A549 (cell line): ENCODE results near the gene P2RY13. TPM values are rescaled to one million over a fixed set of nuclear protein-coding genes. Genes with fewer than 3 reads are reported as not detected.

ENCODE experiments used
- ATAC-seq, 2 experiments: fragments of 200-7000 bp in 1 of 2; fragments of >200 bp in 1 of 2; cut with Nextera tagmentation in 1 of 2; cut with Tn5 transposase in 1 of 2; 3 replicates each; pipeline versions ENCODE4 v1.8.0 to v1.9.1; 2018 to 2020; ENCODE audit warnings: mild to moderate bottlenecking in 1 of 2, moderate library complexity in 1 of 2
- CTCF ChIA-PET: fragments of 300-600 bp; sonication (Branson Sonifier 250); formaldehyde crosslinking; extraction: SDS; loops from one replicate; lab custom pipeline; 2021; ENCODE audit warnings: antibody characterized with exemption, inconsistent platforms; lab: Yijun Ruan, JAX
- POLR2A ChIA-PET: fragments of 350-600 bp; formaldehyde crosslinking; extraction: SDS; loops from one replicate; lab custom pipeline; 2021; ENCODE audit warnings: antibody characterized with exemption, inconsistent platforms; lab: Yijun Ruan, JAX
- DNase-seq, 2 experiments: peaks; one replicate each; pipeline versions ENCODE4 v3.0.0 to v3.0.0-alpha.2; 2011 to 2016; ENCODE audit warnings: low read depth in 1 of 2, low spot score in 1 of 2
- FAIRE-seq: peaks from 2 replicates; lab custom pipeline; 2011; peaks lifted over from hg19 to GRCh38; lab: Jason Lieb, UNC
- H3K27ac ChIP-seq, 2 experiments: fragments of >200 bp; sonication (Bioruptor Twin); formaldehyde crosslinking; 3 replicates each; pipeline ENCODE4 v1.5.1; 2016 to 2017
- H3K4me1 ChIP-seq: fragments of >200 bp; sonication (Bioruptor Twin); formaldehyde crosslinking; 3 replicates; pipeline ENCODE4 v1.6.1; 2016
- H3K4me2 ChIP-seq: fragments of >200 bp; sonication (Bioruptor Twin); formaldehyde crosslinking; 3 replicates; pipeline ENCODE4 v1.6.1; 2016
- H3K4me3 ChIP-seq: fragments of >200 bp; sonication (Bioruptor Twin); formaldehyde crosslinking; 3 replicates; pipeline ENCODE4 v1.5.1; 2016
- H3K9me3 ChIP-seq: fragments of >200 bp; sonication (Bioruptor Twin); formaldehyde crosslinking; 3 replicates; pipeline ENCODE4 v1.6.1; 2016
- BHLHE40 ChIP-seq: IDR thresholded peaks from 2 replicates; pipeline ENCODE4 v1.6.1; 2012; ENCODE audit warnings: low read depth, low read length, inconsistent platforms
- CBX2 ChIP-seq: fragments of 200-600 bp; sonication (generic); IDR thresholded peaks from 2 replicates; pipeline ENCODE4 v1.6.1; 2016; ENCODE audit warnings: low read depth, mild to moderate bottlenecking, borderline replicate concordance
- CBX8 ChIP-seq: fragments of 200-600 bp; sonication (generic); IDR thresholded peaks from 2 replicates; pipeline ENCODE4 v1.6.1; 2016
- CHD2 ChIP-seq: fragments of 150-350 bp; IDR thresholded peaks from 2 replicates; pipeline ENCODE4 v1.6.1; 2014; ENCODE audit warnings: low read length; ENCODE audit not compliant: partially characterized antibody
- CHD4 ChIP-seq: fragments of 200-600 bp; sonication (generic); IDR thresholded peaks from 2 replicates; pipeline ENCODE4 v1.6.1; 2016; ENCODE audit warnings: antibody characterized with exemption, mild to moderate bottlenecking, borderline replicate concordance
- EHMT2 ChIP-seq: fragments of 200-600 bp; sonication (generic); IDR thresholded peaks from 2 replicates; pipeline ENCODE4 v1.6.1; 2016; ENCODE audit warnings: antibody characterized with exemption, low read depth, mild to moderate bottlenecking, moderate library complexity
- ESRRA ChIP-seq: fragments of 150-350 bp; IDR thresholded peaks from 2 replicates; pipeline ENCODE4 v1.6.1; 2014; ENCODE audit warnings: mild to moderate bottlenecking, low read length, borderline replicate concordance
- FOSB ChIP-seq: fragments of 250-450 bp; sonication (Bioruptor Pico); IDR thresholded peaks from 2 replicates; pipeline ENCODE4 v1.5.0; 2020; ENCODE audit warnings: mild to moderate bottlenecking, moderate library complexity
- GATA3 ChIP-seq: IDR thresholded peaks from 2 replicates; pipeline ENCODE4 v1.6.1; 2012; ENCODE audit warnings: borderline replicate concordance
- HEYL ChIP-seq: fragments of 250-450 bp; sonication (Bioruptor Pico); IDR thresholded peaks from 2 replicates; pipeline ENCODE4 v1.8.0; 2021; ENCODE audit warnings: mild to moderate bottlenecking, moderate library complexity
- HOXB13 ChIP-seq: fragments of 250-450 bp; sonication (Bioruptor Pico); IDR thresholded peaks from 2 replicates; pipeline ENCODE4 v1.5.0; 2020; ENCODE audit warnings: low read depth, mild to moderate bottlenecking, moderate library complexity
- HOXB5 ChIP-seq: fragments of 250-450 bp; sonication (Bioruptor Pico); IDR thresholded peaks from 2 replicates; pipeline ENCODE4 v1.5.0; 2020; ENCODE audit warnings: mild to moderate bottlenecking, moderate library complexity
- JUN ChIP-seq, 2 experiments: fragments of >200 bp; sonication (Bioruptor Twin); formaldehyde crosslinking; IDR thresholded peaks; 2 replicates in 1 of 2; 3 replicates in 1 of 2; pipeline ENCODE4 v1.6.1; 2016 to 2017
- KDM5A ChIP-seq: fragments of 200-600 bp; sonication (generic); IDR thresholded peaks from 2 replicates; pipeline ENCODE4 v1.6.1; 2016; ENCODE audit warnings: antibody characterized with exemption, mild to moderate bottlenecking
- MAFK ChIP-seq: fragments of 450-650 bp; IDR thresholded peaks from 2 replicates; pipeline ENCODE4 v1.6.1; 2014; ENCODE audit not compliant: partially characterized antibody
- NFE2L2 ChIP-seq: fragments of 150-350 bp; conservative IDR thresholded peaks from 2 replicates; pipeline ENCODE4 v1.6.1; 2014; ENCODE audit warnings: low read length
- NPAS2 ChIP-seq: fragments of 250-450 bp; sonication (Bioruptor Pico); IDR thresholded peaks from 2 replicates; pipeline ENCODE4 v1.8.0; 2022; ENCODE audit warnings: mild to moderate bottlenecking, moderate library complexity, borderline replicate concordance
- NR3C1 ChIP-seq: fragments of >200 bp; sonication (Bioruptor Twin); formaldehyde crosslinking; IDR thresholded peaks from 3 replicates; pipeline ENCODE4 v1.6.1; 2017
- RAD21 ChIP-seq, 2 experiments: fragments of >200 bp in 1 of 2; sonication (Bioruptor Twin) in 1 of 2; formaldehyde crosslinking in 1 of 2; IDR thresholded peaks in 1 of 2; conservative IDR thresholded peaks in 1 of 2; 2 replicates in 1 of 2; 3 replicates in 1 of 2; pipeline ENCODE4 v1.6.1; 2012 to 2018; ENCODE audit warnings: inconsistent platforms in 1 of 2
- RFX5 ChIP-seq: fragments of 450-650 bp; IDR thresholded peaks from 2 replicates; pipeline ENCODE4 v1.7.1; 2014; ENCODE audit warnings: antibody characterized with exemption, mild to moderate bottlenecking, moderate library complexity
- RNF2 ChIP-seq: fragments of 200-600 bp; sonication (generic); IDR thresholded peaks from 2 replicates; pipeline ENCODE4 v1.6.1; 2016; ENCODE audit warnings: low read depth, mild to moderate bottlenecking, antibody characterized with exemption, moderate library complexity, borderline replicate concordance
- SMC3 ChIP-seq: fragments of >200 bp; sonication (Bioruptor Twin); formaldehyde crosslinking; IDR thresholded peaks from 3 replicates; pipeline ENCODE4 v1.6.1; 2018; ENCODE audit warnings: inconsistent platforms
- TFCP2L1 ChIP-seq: fragments of 250-450 bp; sonication (Bioruptor Pico); IDR thresholded peaks from 2 replicates; pipeline ENCODE4 v1.5.0; 2021; ENCODE audit warnings: mild to moderate bottlenecking
- ZC3H11A ChIP-seq: fragments of 450-650 bp; IDR thresholded peaks from 2 replicates; pipeline ENCODE4 v1.6.1; 2014; ENCODE audit warnings: antibody characterized with exemption, mild to moderate bottlenecking
- ZFP36 ChIP-seq: fragments of 450-650 bp; IDR thresholded peaks from 2 replicates; pipeline ENCODE4 v1.6.1; 2014; ENCODE audit warnings: borderline replicate concordance; ENCODE audit not compliant: partially characterized antibody
- ZSCAN20 ChIP-seq: fragments of 250-450 bp; sonication (Bioruptor Pico); IDR thresholded peaks from 2 replicates; pipeline ENCODE4 v1.8.0; 2022; ENCODE audit warnings: mild to moderate bottlenecking, moderate library complexity
- WGBS: methylation state at CpG from one replicate; pipeline ENCODE4 v1.1.6; 2017; ENCODE audit errors: missing lambda C conversion rate; 5-methylcytosine and 5-hydroxymethylcytosine counted together
- polyA plus RNA-seq, 4 experiments: library from polyadenylated mRNA; depleted of rRNA in 3 of 4; stranded (reverse); fragments of >200 nt; fragmentation: RNase III in 1 of 4; extraction: RNeasy Plus Mini Kit Qiagen cat#74134 plus additional on column Dnase treatment in 1 of 4; gene quantifications; 2 replicates in 3 of 4; 3 replicates in 1 of 4; pipeline ENCODE4 v1.2.3, GENCODE V29; 2011 to 2017
- TF ChIP-seq, protein P1 (sequence below): IDR thresholded peaks from 2 replicates; pipeline ENCODE4 v1.6.1; 2012; ENCODE audit warnings: low read depth, borderline replicate concordance
- TF ChIP-seq, protein P2 (sequence below): IDR thresholded peaks from 2 replicates; pipeline ENCODE4 v1.6.1; 2012
- TF ChIP-seq, protein P3 (sequence below): fragments of 250-450 bp; sonication (Bioruptor Pico); IDR thresholded peaks from 2 replicates; pipeline ENCODE4 v1.5.0; 2020; ENCODE audit warnings: low read depth, mild to moderate bottlenecking, moderate library complexity
- TF ChIP-seq, protein P4 (sequence below): fragments of >200 bp; sonication (Bioruptor Twin); formaldehyde crosslinking; IDR thresholded peaks from 3 replicates; pipeline ENCODE4 v1.5.1; 2016

P2RY13 gene
- polyA plus RNA-seq, 2 of the 4 experiments (the other 2 are of a cell fraction) = not detected

DNA sequence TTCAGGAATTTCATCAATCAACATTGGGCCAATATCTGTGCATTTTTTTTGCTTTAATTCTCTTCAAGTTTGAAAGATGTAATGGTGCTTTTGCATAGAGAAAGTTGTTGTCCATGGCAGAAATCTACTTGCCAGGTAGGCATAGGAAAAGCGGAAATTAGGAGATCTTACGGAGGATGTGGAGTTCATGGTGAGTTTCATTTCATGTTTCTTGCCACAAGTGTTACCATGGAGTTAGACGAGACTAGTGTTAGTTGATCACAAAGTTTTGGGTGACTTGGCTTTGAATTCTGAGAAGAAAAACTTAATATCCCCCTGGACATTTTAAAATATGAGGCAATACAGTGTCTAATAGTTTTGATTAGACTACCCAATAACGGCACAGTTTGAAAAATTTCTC is 1.0 kb upstream of the P2RY13 start:
- Histone ChIP-seq H3K9me3 (no peaks in the 10 kb centered on the region), H3K4me3 (no peak overlapping the region), H3K27ac (no peak overlapping the region), H3K4me1 (peaks cover 13% of the 10 kb centered on the region; the same call in 2 of the 3 replicates), H3K4me2 (no peak overlapping the region)
- WGBS = 86% methylated on average over 4 of the region's 4 CpGs
- no peak for DNase-seq
- POLR2A ChIA-PET = no interaction called here
- CTCF ChIA-PET = interaction anchor here (0.9 kb wide), 1 partner anchor 137 kb away, joined by 3 read pairs; no protein-coding TSS in a partner anchor
- TF ChIP-seq GATA3 (no peak), CHD2 (no peak), SMC3 (no peak), MAFK (no peak), HOXB5 (no peak), RFX5 (no peak), RNF2 (no peak), HEYL (CRISPR knock-in tag) (no peak)
- FAIRE-seq = no peak
- no peak for ATAC-seq

DNA sequence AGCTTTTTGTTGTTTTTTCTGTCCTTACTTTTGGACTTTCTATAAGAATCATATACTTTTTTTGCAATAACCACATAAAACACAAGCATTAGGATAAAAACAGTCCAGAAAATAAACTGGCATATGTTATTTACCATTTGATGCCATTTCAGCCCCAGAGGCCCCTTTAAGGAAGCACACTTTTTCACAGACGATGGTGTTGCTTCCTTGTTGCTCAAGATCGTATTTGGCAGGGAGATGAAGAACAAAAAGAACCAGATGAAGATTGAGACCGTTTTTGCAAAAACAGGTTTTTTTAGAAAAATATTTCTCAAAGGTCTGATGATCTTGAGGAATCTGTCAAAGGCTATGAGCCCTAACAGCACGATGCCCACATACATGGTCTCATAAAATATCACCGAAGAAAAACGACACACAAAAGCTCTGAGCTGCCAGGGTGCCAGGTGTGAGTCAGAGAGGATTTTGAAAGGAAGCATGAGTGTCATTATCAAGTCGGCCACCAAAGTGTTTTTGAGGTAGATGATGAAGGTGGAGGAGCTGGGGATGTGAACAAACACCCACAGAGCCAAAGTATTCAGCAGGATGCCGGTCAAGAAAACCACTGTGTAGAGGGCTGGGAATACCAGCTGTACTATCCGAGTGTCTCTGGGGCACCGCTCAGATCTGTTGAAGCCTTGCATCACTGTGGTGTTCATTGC is 902 bp downstream of the P2RY13 start:
- no peak for FAIRE-seq
- Histone ChIP-seq H3K4me1 (peaks cover 13% of the 10 kb centered on the region; the same call in 2 of the 3 replicates), H3K27ac (peak overlapping the region; percentile 35 to 44; a peak in 5 of 6 replicates), H3K4me3 (peak overlapping the region; percentile 27; the same call in 2 of the 3 replicates), H3K9me3 (no peaks in the 10 kb centered on the region), H3K4me2 (peak overlapping the region; percentile 70)
- ChIA-PET POLR2A (interaction anchor here (0.6 to 1.5 kb wide), 3 partner anchors 12 to 172 kb away, joined by 3 to 11 read pairs (median 3); partner anchors contain the start of gene GPR87), CTCF (interaction anchor here (0.7 to 5.4 kb wide), 18 partner anchors 12 to 591 kb away, joined by 3 to 47 read pairs (median 4); partner anchors contain the start of gene GPR87)
- peak in 1 of 2 experiments; percentile 7 for DNase-seq
- ATAC-seq = peak; percentile 66 to 69; a peak in 5 of 6 replicates
- TF ChIP-seq CHD4 (no peak), BHLHE40 (no peak), NR3C1 (no peak)
- WGBS = 36% methylated on average over 10 of the region's 10 CpGs

DNA sequence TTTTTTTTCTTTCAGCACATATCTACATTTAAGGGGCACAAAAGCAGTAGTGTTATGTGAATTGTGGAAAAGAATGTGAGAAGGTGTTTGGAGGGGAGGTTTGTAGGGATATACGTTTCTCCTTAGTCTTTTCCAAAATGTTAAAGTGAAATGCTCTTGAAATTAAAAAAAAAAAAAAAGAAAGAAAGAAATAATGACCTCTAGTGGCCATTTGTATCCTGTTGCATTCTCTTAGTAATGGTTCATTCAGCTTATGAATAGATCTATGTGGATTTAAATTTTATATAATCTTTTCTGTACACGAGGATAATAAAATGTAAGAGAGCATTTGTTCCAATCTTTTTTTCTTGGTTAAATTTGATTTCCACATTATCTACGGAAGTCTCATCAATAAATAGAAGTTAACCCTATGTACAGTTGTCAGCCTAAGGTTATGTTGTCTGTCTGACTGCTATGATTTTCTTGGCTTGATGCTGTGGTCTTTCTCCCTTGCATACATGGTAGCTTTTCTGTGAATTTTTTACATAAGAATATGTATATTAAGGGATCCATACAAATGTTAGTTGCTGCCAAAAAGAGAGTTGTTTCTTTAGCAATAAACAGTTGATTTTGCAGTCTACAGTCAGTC is 1.7 kb downstream of the P2RY13 start:
- peak; percentile 18 for DNase-seq
- peak; percentile 63 to 75; a peak in 3 of 6 replicates for ATAC-seq
- Histone ChIP-seq H3K27ac (no peak overlapping the region; a peak in 2 of 6 replicates), H3K4me3 (no peak overlapping the region), H3K4me1 (peaks cover 13% of the 10 kb centered on the region; the same call in 2 of the 3 replicates), H3K9me3 (no peaks in the 10 kb centered on the region), H3K4me2 (peak overlapping the region; percentile 70)
- POLR2A ChIA-PET = interaction anchor here (0.8 to 1.5 kb wide), 2 partner anchors 11 to 23 kb away, joined by 3 to 11 read pairs; partner anchors contain the start of gene GPR87
- CTCF ChIA-PET = interaction anchor here (0.6 to 5.4 kb wide), 21 partner anchors 11 to 797 kb away, joined by 3 to 47 read pairs (median 4); partner anchors contain the start of gene GPR87
- WGBS = 4% methylated on average over 3 of the region's 3 CpGs
- no peak for FAIRE-seq
- TF ChIP-seq ZC3H11A (no peak), FOSB (CRISPR knock-in tag) (no peak), ESRRA (no peak), HOXB13 (no peak), HEYL (CRISPR knock-in tag) (no peak), SMC3 (peak; percentile 50), JUN (IDR thresholded peaks at IDR 0.05) (no peak), EHMT2 (no peak), RAD21 (conservative IDR thresholded peaks at IDR 0.05 in 1 of 2, IDR thresholded peaks at IDR 0.05 in 1 of 2) (peak; percentile 42 to 45; a peak in 3 of 5 replicates), KDM5A (no peak), ZFP36 (no peak), ZSCAN20 (no peak), CBX2 (no peak), NPAS2 (CRISPR knock-in tag) (no peak), TFCP2L1 (CRISPR knock-in tag) (no peak), NFE2L2 (no peak), CBX8 (no peak), HOXB5 (no peak)
- TF ChIP-seq, protein P1, sequence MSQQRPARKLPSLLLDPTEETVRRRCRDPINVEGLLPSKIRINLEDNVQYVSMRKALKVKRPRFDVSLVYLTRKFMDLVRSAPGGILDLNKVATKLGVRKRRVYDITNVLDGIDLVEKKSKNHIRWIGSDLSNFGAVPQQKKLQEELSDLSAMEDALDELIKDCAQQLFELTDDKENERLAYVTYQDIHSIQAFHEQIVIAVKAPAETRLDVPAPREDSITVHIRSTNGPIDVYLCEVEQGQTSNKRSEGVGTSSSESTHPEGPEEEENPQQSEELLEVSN = no peak
- TF ChIP-seq, protein P2, sequence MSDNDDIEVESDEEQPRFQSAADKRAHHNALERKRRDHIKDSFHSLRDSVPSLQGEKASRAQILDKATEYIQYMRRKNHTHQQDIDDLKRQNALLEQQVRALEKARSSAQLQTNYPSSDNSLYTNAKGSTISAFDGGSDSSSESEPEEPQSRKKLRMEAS = no peak
- TF ChIP-seq, protein P3, sequence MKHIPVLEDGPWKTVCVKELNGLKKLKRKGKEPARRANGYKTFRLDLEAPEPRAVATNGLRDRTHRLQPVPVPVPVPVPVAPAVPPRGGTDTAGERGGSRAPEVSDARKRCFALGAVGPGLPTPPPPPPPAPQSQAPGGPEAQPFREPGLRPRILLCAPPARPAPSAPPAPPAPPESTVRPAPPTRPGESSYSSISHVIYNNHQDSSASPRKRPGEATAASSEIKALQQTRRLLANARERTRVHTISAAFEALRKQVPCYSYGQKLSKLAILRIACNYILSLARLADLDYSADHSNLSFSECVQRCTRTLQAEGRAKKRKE (CRISPR knock-in tag) = no peak
- TF ChIP-seq, protein P4, sequence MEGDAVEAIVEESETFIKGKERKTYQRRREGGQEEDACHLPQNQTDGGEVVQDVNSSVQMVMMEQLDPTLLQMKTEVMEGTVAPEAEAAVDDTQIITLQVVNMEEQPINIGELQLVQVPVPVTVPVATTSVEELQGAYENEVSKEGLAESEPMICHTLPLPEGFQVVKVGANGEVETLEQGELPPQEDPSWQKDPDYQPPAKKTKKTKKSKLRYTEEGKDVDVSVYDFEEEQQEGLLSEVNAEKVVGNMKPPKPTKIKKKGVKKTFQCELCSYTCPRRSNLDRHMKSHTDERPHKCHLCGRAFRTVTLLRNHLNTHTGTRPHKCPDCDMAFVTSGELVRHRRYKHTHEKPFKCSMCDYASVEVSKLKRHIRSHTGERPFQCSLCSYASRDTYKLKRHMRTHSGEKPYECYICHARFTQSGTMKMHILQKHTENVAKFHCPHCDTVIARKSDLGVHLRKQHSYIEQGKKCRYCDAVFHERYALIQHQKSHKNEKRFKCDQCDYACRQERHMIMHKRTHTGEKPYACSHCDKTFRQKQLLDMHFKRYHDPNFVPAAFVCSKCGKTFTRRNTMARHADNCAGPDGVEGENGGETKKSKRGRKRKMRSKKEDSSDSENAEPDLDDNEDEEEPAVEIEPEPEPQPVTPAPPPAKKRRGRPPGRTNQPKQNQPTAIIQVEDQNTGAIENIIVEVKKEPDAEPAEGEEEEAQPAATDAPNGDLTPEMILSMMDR = peak; percentile 72
